ENCODE data around the gene C1orf105. TPM values are rescaled to one million over a fixed set of nuclear protein-coding genes. Genes with fewer than 3 reads are reported as not detected.
A peak's percentile ranks its signal among the peaks of the same experiment; 100 is the strongest.

Gene C1orf105
- total RNA-seq, 1 experiment from 2014 or later, result not detected

GRCh38 chr1:172382990-172383389 is 37.5 kb upstream of the C1orf105 start:
- POLR2A ChIA-PET (ENCODE audit: low non-redundant PET), result no interaction called here
- no peak overlapping the region for H3K27ac ChIP-seq (ENCODE audit: low read depth, low read length, poor library complexity, severe bottlenecking)
- no peak for TF ChIP-seq EZH2 (IDR thresholded peaks at IDR 0.05; ENCODE audit: borderline replicate concordance, low read depth, low read length, poor library complexity, severe bottlenecking)
- TF ChIP-seq, protein P1, sequence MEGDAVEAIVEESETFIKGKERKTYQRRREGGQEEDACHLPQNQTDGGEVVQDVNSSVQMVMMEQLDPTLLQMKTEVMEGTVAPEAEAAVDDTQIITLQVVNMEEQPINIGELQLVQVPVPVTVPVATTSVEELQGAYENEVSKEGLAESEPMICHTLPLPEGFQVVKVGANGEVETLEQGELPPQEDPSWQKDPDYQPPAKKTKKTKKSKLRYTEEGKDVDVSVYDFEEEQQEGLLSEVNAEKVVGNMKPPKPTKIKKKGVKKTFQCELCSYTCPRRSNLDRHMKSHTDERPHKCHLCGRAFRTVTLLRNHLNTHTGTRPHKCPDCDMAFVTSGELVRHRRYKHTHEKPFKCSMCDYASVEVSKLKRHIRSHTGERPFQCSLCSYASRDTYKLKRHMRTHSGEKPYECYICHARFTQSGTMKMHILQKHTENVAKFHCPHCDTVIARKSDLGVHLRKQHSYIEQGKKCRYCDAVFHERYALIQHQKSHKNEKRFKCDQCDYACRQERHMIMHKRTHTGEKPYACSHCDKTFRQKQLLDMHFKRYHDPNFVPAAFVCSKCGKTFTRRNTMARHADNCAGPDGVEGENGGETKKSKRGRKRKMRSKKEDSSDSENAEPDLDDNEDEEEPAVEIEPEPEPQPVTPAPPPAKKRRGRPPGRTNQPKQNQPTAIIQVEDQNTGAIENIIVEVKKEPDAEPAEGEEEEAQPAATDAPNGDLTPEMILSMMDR (conservative IDR thresholded peaks at IDR 0.05; ENCODE audit: low read depth, low read length), result no peak
- H3K4me1 ChIP-seq (ENCODE audit: insufficient read depth, low read length, poor library complexity, severe bottlenecking), result peaks cover 60% of the 10 kb centered on the region
- no peak overlapping the region for H3K4me3 ChIP-seq (ENCODE audit: low read depth, low read length, poor library complexity, severe bottlenecking)
- no peaks in the 10 kb centered on the region for H3K36me3 ChIP-seq (ENCODE audit: insufficient read depth, low read length, poor library complexity, severe bottlenecking)
- no TSS peak for BruUV-seq (replicated peaks)
- H3K27me3 ChIP-seq (replicated peaks; ENCODE audit: insufficient read depth, low read depth, low read length, poor library complexity), result no peaks in the 10 kb centered on the region
- intact Hi-C loops (cut with micrococcal nuclease; ENCODE audit: unreplicated experiment), result loop anchor here (5.0 kb wide), 1 partner anchor 241 kb away; no protein-coding TSS in a partner anchor
- H3K9me3 ChIP-seq (ENCODE audit: low read depth, low read length, poor library complexity, severe bottlenecking), result no peaks in the 10 kb centered on the region
- DNase-seq (ENCODE audit: low spot score), result no peak
- CTCF ChIA-PET, result no interaction called here

GRCh38 chr1:172383536-172383935 is 36.9 kb upstream of the C1orf105 start:
- H3K4me1 ChIP-seq (ENCODE audit: insufficient read depth, low read length, poor library complexity, severe bottlenecking), result peaks cover 54% of the 10 kb centered on the region
- BruUV-seq (replicated peaks), result no TSS peak
- DNase-seq (ENCODE audit: low spot score), result peak; percentile 38
- no peaks in the 10 kb centered on the region for H3K9me3 ChIP-seq (ENCODE audit: low read depth, low read length, poor library complexity, severe bottlenecking)
- ChIA-PET POLR2A (ENCODE audit: low non-redundant PET) (no interaction called here), CTCF (no interaction called here)
- intact Hi-C loops (cut with micrococcal nuclease; ENCODE audit: unreplicated experiment), result loop anchor here (5.0 kb wide), 1 partner anchor 241 kb away; no protein-coding TSS in a partner anchor
- TF ChIP-seq, protein P1 (conservative IDR thresholded peaks at IDR 0.05; ENCODE audit: low read depth, low read length), result no peak
- no peak for TF ChIP-seq EZH2 (IDR thresholded peaks at IDR 0.05; ENCODE audit: borderline replicate concordance, low read depth, low read length, poor library complexity, severe bottlenecking)
- H3K36me3 ChIP-seq (ENCODE audit: insufficient read depth, low read length, poor library complexity, severe bottlenecking), result no peaks in the 10 kb centered on the region
- no peak overlapping the region for H3K4me3 ChIP-seq (ENCODE audit: low read depth, low read length, poor library complexity, severe bottlenecking)
- H3K27me3 ChIP-seq (replicated peaks; ENCODE audit: insufficient read depth, low read depth, low read length, poor library complexity), result no peaks in the 10 kb centered on the region
- no peak overlapping the region for H3K27ac ChIP-seq (ENCODE audit: low read depth, low read length, poor library complexity, severe bottlenecking)

DNA sequence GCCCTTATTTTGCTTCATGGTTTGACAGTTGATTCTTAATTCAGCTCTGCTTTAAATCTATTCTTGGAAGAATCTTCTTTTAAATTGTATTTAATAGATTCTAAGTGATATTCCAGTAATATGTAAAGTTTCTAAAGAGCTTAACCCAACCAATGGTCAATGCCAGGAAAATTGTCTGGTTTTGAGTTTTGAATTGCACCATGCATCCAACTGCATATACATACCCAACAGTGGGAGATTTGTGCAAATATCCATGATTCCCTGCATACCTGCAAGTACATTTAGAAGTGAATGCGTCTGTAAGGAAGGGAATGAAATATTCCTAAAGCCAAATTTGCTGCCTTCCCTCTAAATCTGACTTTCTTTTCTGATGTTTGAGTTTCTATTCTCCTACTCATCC is 35.8 kb upstream of the C1orf105 start:
- no peak overlapping the region for H3K27ac ChIP-seq (ENCODE audit: low read depth, low read length, poor library complexity, severe bottlenecking)
- POLR2A ChIA-PET (ENCODE audit: low non-redundant PET), result interaction anchor here (0.7 kb wide), 1 partner anchor 10 kb away, joined by 3 read pairs; no protein-coding TSS in a partner anchor

More for the DNA sequence above, 35.8 kb upstream of the C1orf105 start:
- intact Hi-C loops (cut with micrococcal nuclease; ENCODE audit: unreplicated experiment), result loop anchor here (5.0 kb wide), 1 partner anchor 242 kb away; no protein-coding TSS in a partner anchor
- DNase-seq (ENCODE audit: low spot score), result no peak
- Histone ChIP-seq H3K36me3 (ENCODE audit: insufficient read depth, low read length, poor library complexity, severe bottlenecking) (no peaks in the 10 kb centered on the region), H3K9me3 (ENCODE audit: low read depth, low read length, poor library complexity, severe bottlenecking) (no peaks in the 10 kb centered on the region), H3K27me3 (replicated peaks; ENCODE audit: insufficient read depth, low read depth, low read length, poor library complexity) (no peaks in the 10 kb centered on the region), H3K4me3 (ENCODE audit: low read depth, low read length, poor library complexity, severe bottlenecking) (no peak overlapping the region), H3K4me1 (ENCODE audit: insufficient read depth, low read length, poor library complexity, severe bottlenecking) (peaks cover 44% of the 10 kb centered on the region)
- TF ChIP-seq EZH2 (IDR thresholded peaks at IDR 0.05; ENCODE audit: borderline replicate concordance, low read depth, low read length, poor library complexity, severe bottlenecking), result no peak
- TF ChIP-seq, protein P1 (conservative IDR thresholded peaks at IDR 0.05; ENCODE audit: low read depth, low read length), result no peak
- CTCF ChIA-PET, result no interaction called here
- no TSS peak for BruUV-seq (replicated peaks)

All from A673 (cell line).